GM10266 (cell line): ENCODE measurements around the gene LRMDA.

Experiments used
- DNase-seq: peaks from one replicate; pipeline ENCODE4 v3.0.0; 2012; ENCODE audit errors: extremely low spot score
- TF ChIP-seq, protein P1 (sequence below): IDR thresholded peaks from 2 replicates; pipeline ENCODE4 v1.5.1; 2012; ENCODE audit warnings: mild to moderate bottlenecking, low read depth; ENCODE audit not compliant: control insufficient read depth, insufficient read depth; ENCODE audit errors: missing control alignments

The LRMDA gene

DNA sequence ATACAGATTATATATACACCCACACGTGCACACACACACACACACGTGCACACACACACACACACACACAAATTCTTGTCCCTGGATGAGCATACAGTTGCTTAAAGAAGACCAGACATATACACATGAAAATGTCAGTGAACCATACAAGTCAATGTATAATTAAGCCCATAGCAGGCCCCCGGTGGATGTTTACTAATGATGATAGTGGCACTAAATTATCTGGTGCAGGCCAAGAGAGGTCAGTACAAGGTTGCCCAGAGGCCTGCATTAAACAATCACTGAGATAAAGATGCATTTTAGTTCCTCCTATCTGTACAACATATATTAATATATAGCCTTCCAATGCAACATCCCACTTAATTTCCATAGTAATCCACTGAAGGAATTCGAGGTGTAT, 860.5 kb downstream of the LRMDA start:
- TF ChIP-seq, protein P1, sequence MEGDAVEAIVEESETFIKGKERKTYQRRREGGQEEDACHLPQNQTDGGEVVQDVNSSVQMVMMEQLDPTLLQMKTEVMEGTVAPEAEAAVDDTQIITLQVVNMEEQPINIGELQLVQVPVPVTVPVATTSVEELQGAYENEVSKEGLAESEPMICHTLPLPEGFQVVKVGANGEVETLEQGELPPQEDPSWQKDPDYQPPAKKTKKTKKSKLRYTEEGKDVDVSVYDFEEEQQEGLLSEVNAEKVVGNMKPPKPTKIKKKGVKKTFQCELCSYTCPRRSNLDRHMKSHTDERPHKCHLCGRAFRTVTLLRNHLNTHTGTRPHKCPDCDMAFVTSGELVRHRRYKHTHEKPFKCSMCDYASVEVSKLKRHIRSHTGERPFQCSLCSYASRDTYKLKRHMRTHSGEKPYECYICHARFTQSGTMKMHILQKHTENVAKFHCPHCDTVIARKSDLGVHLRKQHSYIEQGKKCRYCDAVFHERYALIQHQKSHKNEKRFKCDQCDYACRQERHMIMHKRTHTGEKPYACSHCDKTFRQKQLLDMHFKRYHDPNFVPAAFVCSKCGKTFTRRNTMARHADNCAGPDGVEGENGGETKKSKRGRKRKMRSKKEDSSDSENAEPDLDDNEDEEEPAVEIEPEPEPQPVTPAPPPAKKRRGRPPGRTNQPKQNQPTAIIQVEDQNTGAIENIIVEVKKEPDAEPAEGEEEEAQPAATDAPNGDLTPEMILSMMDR, result no peak
- DNase-seq, result no peak

DNA sequence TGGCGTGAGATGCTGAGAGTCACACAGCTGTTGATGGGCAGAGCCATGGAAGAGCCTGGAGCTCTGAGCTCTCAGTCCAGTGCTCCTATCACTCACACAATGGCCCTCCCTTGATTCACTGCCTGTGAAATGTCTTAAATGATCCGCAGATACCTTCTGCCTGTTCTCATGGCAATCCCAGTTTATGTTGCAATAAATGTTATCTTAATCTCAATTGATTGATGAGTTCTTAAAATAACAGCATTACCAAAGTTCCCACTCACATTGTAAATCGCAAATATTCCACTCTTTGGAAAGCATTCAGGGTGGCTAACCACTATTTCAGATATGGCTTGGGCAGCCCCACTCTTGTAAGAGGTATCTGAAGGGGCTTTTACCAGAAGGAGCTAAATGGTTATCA, 865.5 kb downstream of the LRMDA start:
- TF ChIP-seq, protein P1, result no peak
- DNase-seq, result no peak

DNA sequence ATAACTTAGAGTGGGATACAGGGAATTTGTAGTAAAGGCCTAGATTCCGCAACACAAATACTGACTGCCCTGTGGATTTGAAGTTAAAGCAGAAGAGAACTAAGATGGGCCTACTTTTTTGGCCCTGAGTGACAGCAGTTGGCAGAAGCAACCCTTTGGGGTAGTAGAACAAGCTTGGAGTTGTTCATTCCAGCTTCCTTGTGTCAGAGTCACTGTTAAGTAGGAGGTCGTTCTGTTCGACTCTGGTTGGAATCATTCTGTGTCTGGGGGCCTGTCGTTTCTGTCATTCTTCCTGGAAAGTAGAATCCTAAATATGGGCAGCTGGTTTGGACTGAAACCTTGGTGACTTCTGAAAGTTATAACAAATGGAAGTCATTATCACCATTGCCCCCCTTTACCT, 865.9 kb downstream of the LRMDA start:
- DNase-seq, result no peak

DNA sequence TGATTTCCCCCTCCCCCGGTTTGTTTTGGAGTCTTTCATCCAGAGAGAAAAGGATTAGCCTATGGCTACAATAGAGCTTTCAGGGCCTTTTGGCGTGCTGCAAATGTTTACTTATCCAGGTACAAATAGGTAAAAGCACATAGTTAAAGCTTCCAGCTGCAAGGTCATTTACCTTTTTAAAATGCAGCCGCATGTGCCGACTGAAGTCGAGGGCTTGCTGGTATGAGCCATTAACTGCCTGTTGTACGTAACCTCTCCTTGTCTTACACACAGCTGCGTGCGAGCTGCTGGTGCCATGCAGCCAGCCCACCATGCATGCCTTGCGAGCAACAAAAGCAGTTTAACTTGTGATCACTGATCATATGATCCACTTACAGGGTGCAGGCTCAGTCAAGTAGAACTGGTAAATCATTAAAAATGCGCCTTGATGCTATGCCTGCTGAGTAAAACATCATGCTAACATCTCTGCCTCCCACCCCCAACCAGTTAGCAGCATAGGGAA, 866.4 kb downstream of the LRMDA start:
- TF ChIP-seq, protein P1, result no peak
- DNase-seq, result no peak

More for the DNA sequence above, 865.9 kb downstream of the LRMDA start:
- TF ChIP-seq, protein P1, result no peak

DNA sequence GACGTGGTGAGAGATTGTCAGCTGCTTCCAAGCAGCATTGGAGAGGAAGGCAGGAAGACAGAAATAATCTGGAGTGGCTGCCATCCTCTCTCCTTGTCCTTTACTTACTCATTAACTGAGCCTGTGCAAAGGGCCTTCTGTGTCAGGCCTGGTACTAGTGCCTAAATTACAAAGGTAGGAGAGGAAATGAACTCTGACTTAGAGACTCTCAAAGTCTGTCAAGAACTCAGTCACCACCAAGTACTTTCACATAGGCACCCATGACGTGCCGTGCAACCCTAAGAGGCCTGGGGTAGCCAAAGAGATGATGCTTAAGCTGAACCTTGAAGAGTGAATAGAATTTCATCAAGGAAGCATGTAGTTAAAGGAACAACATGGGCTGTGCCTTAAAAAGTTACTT, 866.9 kb downstream of the LRMDA start:
- TF ChIP-seq, protein P1, result no peak
- DNase-seq, result no peak

DNA sequence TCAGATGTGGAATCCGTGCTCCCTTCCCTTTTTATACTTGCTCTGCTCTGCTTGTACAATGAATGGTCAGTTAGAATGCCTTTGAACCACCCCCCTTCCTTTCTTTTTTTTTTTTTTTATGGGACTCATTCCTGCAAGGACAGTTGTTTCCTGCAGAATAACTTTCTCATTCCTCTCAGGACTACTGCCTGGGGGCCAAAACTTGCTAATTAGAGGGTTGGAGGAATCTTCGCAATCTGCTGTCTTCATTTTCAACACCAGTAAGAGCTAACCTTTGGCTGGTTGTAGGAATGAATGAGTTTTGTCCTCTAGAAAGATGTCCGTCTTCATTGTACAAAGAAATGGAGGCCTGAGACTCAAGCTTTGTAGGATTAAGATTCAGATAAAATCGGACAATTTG, 868.1 kb downstream of the LRMDA start:
- no peak for DNase-seq
- TF ChIP-seq, protein P1, result no peak

DNA sequence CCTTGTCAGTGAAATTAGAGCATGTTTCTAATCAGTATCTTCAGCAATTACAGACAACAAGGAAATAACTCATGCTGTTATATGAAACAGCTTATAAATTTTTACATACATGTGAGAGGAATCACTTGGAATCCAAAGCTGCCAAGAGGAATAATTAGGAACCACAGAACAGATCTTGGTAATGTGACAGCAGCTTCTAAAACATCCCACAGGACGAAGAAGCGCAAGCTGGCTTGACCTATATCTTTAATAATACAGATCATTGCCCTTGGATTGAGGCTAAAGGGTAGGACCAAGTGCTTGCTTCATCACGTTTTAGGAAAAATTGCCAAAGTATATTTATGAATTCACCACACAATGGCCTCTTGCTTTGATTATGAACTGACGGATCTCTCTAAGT, 869.8 kb downstream of the LRMDA start:
- no peak for DNase-seq

More for the DNA sequence above, 869.8 kb downstream of the LRMDA start:
- TF ChIP-seq, protein P1, result no peak
